GM12875 (cell line): ENCODE results near the gene HOXD12.

Experiments
- H3K4me3 ChIP-seq: one replicate; pipeline ENCODE4 v1.5.1; 2011; ENCODE audit warnings: low read depth, low read length, control low read depth
- CTCF ChIP-seq: IDR thresholded peaks from 2 replicates; pipeline ENCODE4 v1.5.1; 2011; ENCODE audit warnings: low read depth, mild to moderate bottlenecking, control low read depth, inconsistent platforms, low read length, moderate library complexity, borderline replicate concordance; ENCODE audit not compliant: insufficient read depth

The HOXD12 gene

DNA sequence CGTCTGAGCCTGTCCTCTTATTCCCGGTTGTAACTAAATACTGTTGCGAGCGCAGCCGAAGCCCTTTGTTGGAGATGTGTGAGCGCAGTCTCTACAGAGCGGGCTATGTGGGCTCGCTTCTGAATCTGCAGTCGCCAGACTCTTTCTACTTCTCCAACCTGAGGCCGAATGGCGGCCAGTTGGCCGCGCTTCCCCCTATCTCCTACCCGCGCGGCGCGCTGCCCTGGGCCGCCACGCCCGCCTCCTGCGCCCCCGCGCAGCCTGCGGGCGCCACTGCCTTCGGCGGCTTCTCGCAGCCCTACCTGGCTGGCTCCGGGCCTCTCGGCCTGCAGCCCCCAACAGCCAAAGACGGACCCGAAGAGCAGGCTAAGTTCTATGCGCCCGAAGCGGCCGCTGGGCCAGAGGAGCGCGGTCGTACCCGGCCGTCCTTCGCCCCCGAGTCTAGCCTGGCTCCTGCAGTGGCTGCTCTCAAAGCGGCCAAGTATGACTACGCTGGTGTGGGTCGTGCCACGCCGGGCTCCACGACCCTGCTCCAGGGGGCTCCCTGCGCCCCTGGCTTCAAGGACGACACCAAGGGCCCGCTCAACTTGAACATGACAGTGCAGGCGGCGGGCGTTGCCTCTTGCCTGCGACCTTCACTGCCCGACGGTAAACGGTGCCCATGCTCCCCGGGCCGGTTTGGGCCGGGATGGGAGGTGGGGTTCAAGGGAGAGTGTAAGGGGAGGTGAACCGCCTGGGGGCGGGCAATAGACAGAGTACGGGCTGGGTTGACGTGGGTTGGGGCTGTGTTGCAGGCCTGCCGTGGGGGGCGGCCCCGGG lies at the start of gene HOXD12:
Gene HOXD12 (plus strand): TSS at position 68 of the 819 bp plus-strand sequence. CDS start 7 bp downstream, at position 75.
- H3K4me3 ChIP-seq: no peak within 1 kb of the TSS
- no peak for TF ChIP-seq CTCF

DNA sequence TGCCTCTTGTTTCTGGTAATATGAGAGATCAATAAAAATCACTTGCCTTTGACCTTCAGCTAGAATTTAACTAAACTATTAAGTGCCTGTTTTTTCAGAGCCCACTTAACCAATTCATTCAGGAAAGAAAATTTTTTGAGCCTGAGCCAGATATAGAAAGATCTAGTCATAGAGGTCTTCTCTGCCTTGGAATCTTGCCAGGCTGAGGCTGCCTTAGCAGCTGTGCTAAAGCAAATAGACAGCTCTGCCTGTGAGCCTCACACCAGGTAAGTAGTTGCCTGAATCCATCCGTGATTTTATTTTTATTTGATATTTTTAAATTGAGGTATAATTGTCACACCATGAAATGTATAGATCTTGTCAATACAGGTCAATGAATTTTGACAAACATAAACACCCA lies 43.2 kb upstream of the HOXD12 start:
- no peak for TF ChIP-seq CTCF
- H3K4me3 ChIP-seq: no peak overlapping the region

GRCh38 chr2:176063958-176064357 lies 35.6 kb upstream of the HOXD12 start:
- no peak for TF ChIP-seq CTCF
- H3K4me3 ChIP-seq: no peak overlapping the region

- H3K4me3 ChIP-seq: no peak overlapping the region
- TF ChIP-seq CTCF: no peak
Observed at GRCh38 chr2:176066645-176067588, 32.7 kb upstream of the HOXD12 start.

- no peak for TF ChIP-seq CTCF
- no peak overlapping the region for H3K4me3 ChIP-seq
Observed at GRCh38 chr2:176067589-176068418, 31.8 kb upstream of the HOXD12 start.

DNA sequence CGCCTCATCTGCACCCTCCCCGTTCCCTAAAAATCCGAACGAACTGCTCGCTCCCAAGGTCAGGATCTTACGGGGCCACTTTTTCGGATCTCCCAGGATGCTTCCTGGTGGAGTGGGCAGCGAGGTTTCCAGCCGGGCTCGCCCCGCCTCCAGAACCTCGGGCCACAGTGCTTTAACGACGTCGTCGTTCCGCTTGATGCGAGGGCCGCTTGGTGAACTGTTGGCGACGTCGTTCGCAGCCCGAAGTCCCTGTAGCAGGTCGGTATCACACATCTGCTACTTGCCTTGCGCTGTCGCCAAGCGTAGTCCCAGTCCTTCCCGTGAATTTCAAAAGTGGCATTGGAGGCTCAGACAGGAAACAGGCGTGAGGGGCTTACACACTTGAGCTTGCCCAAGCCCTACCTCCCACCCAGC lies 31.2 kb upstream of the HOXD12 start:
- TF ChIP-seq CTCF: no peak
- H3K4me3 ChIP-seq: no peak overlapping the region
